K562 (cell line): ENCODE data around the gene FOSL1. TPM values are rescaled to one million over a fixed set of nuclear protein-coding genes. Genes with fewer than 3 reads are reported as not detected.

Source experiments
- ARID3B ChIP-seq: fragments of 250-450 bp; sonication (Bioruptor Pico); IDR thresholded peaks from 2 replicates; pipeline ENCODE4 v1.4.0; 2020; ENCODE audit warnings: borderline replicate concordance
- ARID4B ChIP-seq: sonication (generic); formaldehyde crosslinking; IDR thresholded peaks from 2 replicates; pipeline ENCODE4 v1.8.0; 2022; ENCODE audit warnings: mild to moderate bottlenecking, missing genetic modification reagents
- BRCA1 ChIP-seq, 2 experiments: fragments of 450-650 bp in 1 of 2; sonication (generic) in 1 of 2; formaldehyde crosslinking in 1 of 2; IDR thresholded peaks; 2 replicates each; pipeline versions ENCODE4 v1.5.0 to v1.6.1; 2017 to 2020; ENCODE audit warnings: mild to moderate bottlenecking in 1 of 2, missing genetic modification reagents in 1 of 2
- BRD4 ChIP-seq: fragments of 200-600 bp; sonication (generic); IDR thresholded peaks from 2 replicates; pipeline ENCODE4 v1.6.1; 2017; ENCODE audit warnings: inconsistent platforms
- DACH1 ChIP-seq: fragments of 450-650 bp; IDR thresholded peaks from 2 replicates; pipeline ENCODE4 v1.6.1; 2018; ENCODE audit not compliant: partially characterized antibody
- DEAF1 ChIP-seq: fragments of 450-650 bp; formaldehyde crosslinking; IDR thresholded peaks from 2 replicates; pipeline ENCODE4 v1.4.0; 2020; ENCODE audit warnings: mild to moderate bottlenecking, moderate library complexity
- ELK3 ChIP-seq: fragments of 450-650 bp; formaldehyde crosslinking; IDR thresholded peaks from 2 replicates; pipeline ENCODE4 v1.4.0; 2020; ENCODE audit warnings: mild to moderate bottlenecking
- GTF2E2 ChIP-seq: fragments of 200-800 bp; sonication (Bioruptor generic); IDR thresholded peaks from 2 replicates; pipeline ENCODE4 v1.6.1; 2016; ENCODE audit warnings: missing genetic modification characterization, missing compliant biosample characterization
- GTF2F1 ChIP-seq: IDR thresholded peaks from 2 replicates; pipeline ENCODE4 v1.6.1; 2011; ENCODE audit warnings: low read depth, low read length, improper control_type of control experiment
- NR2C1 ChIP-seq, 2 experiments: fragments of 450-650 bp; IDR thresholded peaks; 2 replicates each; pipeline ENCODE4 v1.6.1; 2017; ENCODE audit warnings: mild to moderate bottlenecking in 2 of 2, antibody characterized with exemption in 1 of 2, inconsistent platforms in 1 of 2, missing compliant biosample characterization in 1 of 2, missing genetic modification characterization in 1 of 2
- RBM34 ChIP-seq: fragments of 200-400 bp; formaldehyde crosslinking; IDR thresholded peaks from 2 replicates; pipeline ENCODE4 v1.6.1; 2018; ENCODE audit warnings: low read length, borderline replicate concordance; ENCODE audit not compliant: insufficient read depth
- STAT5B ChIP-seq: fragments of 250-450 bp; sonication (Bioruptor Pico); IDR thresholded peaks from 2 replicates; pipeline ENCODE4 v1.8.0; 2021; ENCODE audit warnings: mild to moderate bottlenecking, inconsistent platforms
- TEAD4 ChIP-seq, 2 experiments: sonication (generic) in 1 of 2; formaldehyde crosslinking in 1 of 2; IDR thresholded peaks; 2 replicates each; pipeline versions ENCODE4 v1.6.1 to v1.8.0; 2012 to 2022; ENCODE audit warnings: borderline replicate concordance in 1 of 2, inconsistent platforms in 1 of 2, low read length in 1 of 2, mild to moderate bottlenecking in 1 of 2, missing genetic modification reagents in 1 of 2
- YY1 ChIP-seq, 3 experiments: IDR thresholded peaks; 2 replicates each; pipeline ENCODE4 v1.6.1; 2011; ENCODE audit warnings: low read length in 2 of 3, mild to moderate bottlenecking in 2 of 3, moderate library complexity in 2 of 3, borderline replicate concordance in 1 of 3, control low read depth in 1 of 3, low read depth in 1 of 3; ENCODE audit not compliant: insufficient read depth in 3 of 3, insufficient replicate concordance in 2 of 3, control insufficient read depth in 1 of 3, insufficient read length in 1 of 3; ENCODE audit errors: extremely low read depth in 1 of 3
- ZC3H4 ChIP-seq: sonication (generic); formaldehyde crosslinking; IDR thresholded peaks from 2 replicates; pipeline ENCODE4 v1.9.0; 2021; ENCODE audit warnings: missing genetic modification reagents, borderline replicate concordance
- ZFPM2 ChIP-seq: fragments of 250-450 bp; sonication (Bioruptor Pico); IDR thresholded peaks from 2 replicates; pipeline ENCODE4 v1.5.1; 2022; ENCODE audit warnings: mild to moderate bottlenecking
- polyA plus RNA-seq, 8 experiments: library from polyadenylated mRNA; depleted of rRNA in 4 of 8; stranded (reverse) in 5 of 8; unstranded in 3 of 8; fragments of >200 nt; fragmentation: Nextera tagmentation in 2 of 8; fragmentation: Illumina TruSeq in 1 of 8; extraction: Ambion mirVana in 2 of 8; extraction: Trizol in 1 of 8; gene quantifications; 2 replicates each; pipeline versions ENCODE4 v1.2.1 to v1.2.3, GENCODE V29; 2011 to 2014; ENCODE audit warnings: inconsistent platforms in 1 of 8, missing spikeins in 1 of 8
- total RNA-seq, 7 experiments: library from RNA; depleted of rRNA in 6 of 7; stranded (reverse); fragments of >200 nt in 6 of 7; fragmentation: Illumina TruSeq in 2 of 7; extraction: Trizol in 2 of 7; gene quantifications; 2 replicates each; pipeline versions ENCODE4 v1.2.1 to v1.2.3, GENCODE V29; 2011 to 2021; ENCODE audit warnings: low replicate concordance in 1 of 7

The FOSL1 gene
- total and polyA plus RNA-seq, 9 of the 15 experiments (the other 6 are each of a cell fraction or from before 2014, with no cell fraction given) = 3.5 to 39.6 (median 10.0) TPM

GRCh38 chr11:65891219-65892136 is 8.7 kb downstream of the FOSL1 start (continued):
- no peak for TF ChIP-seq ZFPM2
- 0 out of 2 replicates have a peak, but pooled peaks have one; percentile 11 for TF ChIP-seq DEAF1 (CRISPR knock-in tag)
- no peak for TF ChIP-seq ELK3 (CRISPR knock-in tag)
- no peak for TF ChIP-seq ZC3H4
- TF ChIP-seq RBM34 = no peak
- TF ChIP-seq STAT5B (CRISPR knock-in tag) = no peak
- no peak for TF ChIP-seq GTF2F1
- TF ChIP-seq BRCA1 (IDR thresholded peaks at IDR 0.05) = no peak
- no peak for TF ChIP-seq BRCA1 (CRISPR knock-in tag; IDR thresholded peaks at IDR 0.05)
- TF ChIP-seq DACH1 = no peak
- no peak for TF ChIP-seq BRD4
- peak; percentile 45 for TF ChIP-seq TEAD4 (IDR thresholded peaks at IDR 0.05; ENCODE audit: low read length)
- no peak for TF ChIP-seq TEAD4 (CRISPR knock-in tag; IDR thresholded peaks at IDR 0.05; ENCODE audit: borderline replicate concordance)
- TF ChIP-seq GTF2E2 (tag) = peak; percentile 13; the same call in 1 of the 2 replicates
- no peak for TF ChIP-seq ARID3B (CRISPR knock-in tag)
- no peak for TF ChIP-seq NR2C1 (IDR thresholded peaks at IDR 0.05)
- TF ChIP-seq NR2C1 (tag; IDR thresholded peaks at IDR 0.05) = no peak
- peak in 2 of 3 experiments; percentile 37 to 47 for TF ChIP-seq YY1 (IDR thresholded peaks at IDR 0.05; ENCODE audit: borderline replicate concordance in 1 of 3, control insufficient read depth in 1 of 3, extremely low read depth in 1 of 3, insufficient read depth in 3 of 3, insufficient read length in 1 of 3, insufficient replicate concordance in 2 of 3, low read depth in 1 of 3, low read length in 2 of 3)
- peak; percentile 55 for TF ChIP-seq ARID4B (CRISPR knock-in tag)
